GM12865 (cell line): ENCODE measurements around the gene ALG14.

Experiments used
- DNase-seq: peaks from one replicate; pipeline ENCODE4 v3.0.0; 2010; ENCODE audit warnings: low read depth
- H3K4me3 ChIP-seq: 2 replicates; pipeline ENCODE4 v1.5.1; 2011; ENCODE audit warnings: mild to moderate bottlenecking, low read depth, low read length, control low read depth
- CTCF ChIP-seq: IDR thresholded peaks from 2 replicates; pipeline ENCODE4 v1.5.1; 2011; ENCODE audit warnings: low read length, control low read depth, low read depth, inconsistent platforms; ENCODE audit not compliant: insufficient read depth; ENCODE audit errors: missing control alignments

The ALG14 gene

GRCh38 chr1:95116580-95117206, 43.9 kb upstream of the ALG14 start:
- H3K4me3 ChIP-seq, result peak overlapping the region; percentile 76
- DNase-seq, result peak; percentile 58
- TF ChIP-seq CTCF, result peak; percentile 61

- no peak overlapping the region for H3K4me3 ChIP-seq
- TF ChIP-seq CTCF, result no peak
- DNase-seq, result peak; percentile 17
Measured at GRCh38 chr1:95115708-95116137, 43.0 kb upstream of the ALG14 start.

- H3K4me3 ChIP-seq, result no peak overlapping the region
- TF ChIP-seq CTCF, result no peak
- DNase-seq, result no peak
Measured at GRCh38 chr1:95113684-95114083, 40.9 kb upstream of the ALG14 start.

DNA sequence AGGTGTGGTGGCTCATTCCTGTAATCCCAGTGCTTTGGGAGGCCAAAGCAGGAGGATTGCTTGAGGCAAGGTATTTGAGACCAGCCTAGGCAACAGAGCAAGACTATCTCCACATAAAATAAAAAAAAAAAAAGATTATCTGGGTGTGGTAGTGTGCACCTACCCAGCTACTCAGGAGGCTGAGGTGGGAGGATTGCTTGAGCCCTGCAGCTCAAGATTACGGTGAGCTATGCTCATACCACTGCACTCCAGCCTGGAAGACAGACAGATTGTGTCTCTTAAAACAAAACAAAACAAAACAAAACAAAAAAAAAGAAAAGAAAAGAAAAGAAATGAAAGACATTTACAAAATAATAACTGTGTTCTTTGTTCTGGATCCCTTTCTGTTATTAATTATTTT, 38.3 kb upstream of the ALG14 start:
- no peak for DNase-seq
- H3K4me3 ChIP-seq, result no peak overlapping the region
- no peak for TF ChIP-seq CTCF

GRCh38 chr1:95108792-95109191, 36.0 kb upstream of the ALG14 start:
- no peak for DNase-seq
- no peak for TF ChIP-seq CTCF

GRCh38 chr1:95098196-95098595, 25.4 kb upstream of the ALG14 start:
- DNase-seq, result no peak
- no peak overlapping the region for H3K4me3 ChIP-seq
- no peak for TF ChIP-seq CTCF

More at GRCh38 chr1:95108792-95109191, 36.0 kb upstream of the ALG14 start:
- no peak overlapping the region for H3K4me3 ChIP-seq

DNA sequence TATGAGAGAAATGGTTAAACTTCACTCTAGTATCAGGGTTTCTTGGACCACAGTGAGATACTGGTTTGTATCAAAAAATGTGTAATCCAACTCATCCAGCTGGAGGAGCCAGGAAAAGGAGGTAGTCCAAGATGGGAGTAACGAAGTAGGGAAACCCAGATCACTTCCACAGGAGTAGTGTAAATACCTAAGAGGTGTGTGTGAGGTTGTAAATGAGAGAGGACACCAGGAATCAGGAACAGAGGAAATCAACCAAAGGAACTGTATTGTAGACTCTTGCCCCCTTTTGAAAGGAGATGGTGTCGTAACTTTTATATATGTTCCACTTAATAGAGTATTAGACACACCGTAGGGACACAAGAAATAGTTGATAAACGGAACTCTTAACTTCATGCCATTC, 24.7 kb upstream of the ALG14 start:
- DNase-seq, result no peak
- H3K4me3 ChIP-seq, result no peak overlapping the region
- TF ChIP-seq CTCF, result no peak
